ENCODE results near the gene CRB2.

The CRB2 gene

DNA sequence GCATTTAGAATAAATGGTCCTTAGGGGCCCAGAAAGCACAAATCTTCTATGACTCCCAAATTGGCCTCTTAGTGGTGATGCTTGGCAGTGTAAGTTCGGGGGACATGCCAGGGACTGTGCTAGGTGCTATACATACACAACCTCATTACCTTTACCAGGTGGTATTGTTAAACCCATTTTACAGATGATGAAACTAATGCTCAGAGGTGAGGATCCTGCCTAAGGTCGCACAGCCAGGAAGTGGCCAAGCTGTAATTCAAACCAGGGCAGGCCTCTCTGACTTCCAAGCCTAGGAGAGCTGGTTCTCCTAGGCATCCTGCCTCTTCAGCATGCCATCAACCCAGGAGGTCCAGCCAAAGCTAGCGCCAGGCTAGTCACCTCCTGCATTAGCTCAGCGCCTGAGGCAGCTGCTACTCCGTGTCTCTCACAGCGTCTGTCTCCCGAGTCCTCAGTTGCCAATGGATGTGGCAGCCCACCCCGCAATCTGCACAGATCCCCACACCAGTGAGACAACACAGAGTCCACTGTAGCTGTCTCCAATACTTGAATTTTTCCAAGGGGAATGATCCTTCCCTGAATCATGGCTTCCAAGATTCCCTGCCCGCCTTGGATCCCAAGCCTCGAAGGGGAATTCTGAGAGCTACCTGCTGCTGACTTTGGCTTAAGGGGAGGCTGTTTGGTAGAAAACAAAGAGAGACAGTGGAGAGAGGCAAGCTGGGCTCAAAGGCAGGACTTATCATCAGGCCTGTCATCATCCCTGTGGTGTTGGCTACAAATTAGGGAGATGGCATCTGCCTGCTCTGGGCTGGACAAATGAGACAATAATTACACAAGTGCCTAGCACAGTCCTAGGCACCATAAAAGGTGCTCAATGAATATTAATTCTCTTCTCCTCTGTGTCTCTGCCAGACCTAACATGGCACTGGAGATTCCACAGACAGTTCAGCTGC lies 52.6 kb downstream of the CRB2 start:
- DNase-seq: no peak

DNA sequence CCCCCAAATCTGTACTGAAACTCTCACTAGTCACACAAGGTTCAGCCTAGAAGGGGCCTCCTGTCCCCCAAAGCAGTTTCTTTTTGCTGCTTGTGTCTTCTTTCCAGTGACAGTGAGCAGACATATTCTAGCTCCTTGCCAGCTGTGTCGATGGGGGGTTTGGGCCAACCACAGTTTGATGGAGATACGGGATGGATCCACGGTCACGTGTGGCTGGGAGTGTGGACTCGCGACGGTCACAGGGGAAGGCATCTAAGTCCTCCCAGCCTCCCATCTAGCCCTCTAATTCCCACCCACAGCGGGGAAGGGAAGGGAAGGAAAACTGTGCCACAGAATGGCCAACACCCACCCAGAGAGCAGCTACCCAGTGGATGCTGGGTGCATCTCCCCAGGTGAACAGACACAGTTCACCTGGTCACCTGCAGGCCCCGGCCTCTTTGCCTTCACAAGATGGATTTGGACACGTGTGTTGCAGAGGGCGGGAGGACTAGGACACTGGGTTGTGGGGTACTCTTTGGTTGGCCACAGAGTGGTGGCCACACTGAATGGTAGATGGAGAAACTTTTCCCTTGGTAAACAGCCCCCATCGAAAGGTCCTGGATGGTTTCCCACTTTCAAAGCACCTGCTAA lies 54.4 kb downstream of the CRB2 start:
- DNase-seq: no peak

DNA sequence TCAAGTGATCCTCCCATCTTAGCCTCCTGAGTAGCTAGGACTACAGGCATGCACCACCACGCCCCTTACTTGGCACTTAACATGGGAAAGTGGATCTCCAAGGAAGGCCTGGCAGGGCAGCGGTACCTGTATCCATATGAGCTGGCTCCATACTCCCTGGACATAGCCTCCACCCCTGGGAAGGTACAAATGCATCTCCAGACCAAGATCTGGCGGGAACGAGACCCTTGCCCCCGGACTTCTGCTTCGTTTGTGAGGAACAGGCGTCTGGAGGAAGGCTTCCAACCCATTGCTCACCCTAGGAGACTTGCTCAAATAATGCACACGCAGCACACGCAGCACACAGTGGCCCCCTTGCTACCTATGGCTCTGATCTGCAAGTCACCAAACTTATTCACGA lies 55.2 kb downstream of the CRB2 start:
- DNase-seq: no peak

DNA sequence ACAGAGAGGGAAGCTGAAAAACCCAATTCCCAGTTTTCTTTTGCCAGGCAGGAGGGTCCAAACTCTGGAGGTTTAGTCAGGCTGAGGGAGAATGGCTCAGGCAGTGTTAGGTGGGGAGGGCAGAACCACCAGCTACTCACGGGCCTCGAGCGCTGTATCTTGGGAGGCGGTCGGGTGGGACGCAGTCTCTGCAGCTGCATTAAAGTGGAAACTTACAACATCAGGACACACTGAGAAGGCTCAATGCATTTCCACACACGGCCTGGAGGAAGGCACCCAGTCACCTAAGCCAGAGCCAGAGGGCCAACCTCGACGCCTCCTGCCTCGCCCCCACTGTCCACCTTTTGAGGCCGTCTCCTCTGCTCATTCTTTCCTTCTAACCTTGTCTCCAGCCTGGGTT lies 55.6 kb downstream of the CRB2 start:
- DNase-seq: no peak

DNA sequence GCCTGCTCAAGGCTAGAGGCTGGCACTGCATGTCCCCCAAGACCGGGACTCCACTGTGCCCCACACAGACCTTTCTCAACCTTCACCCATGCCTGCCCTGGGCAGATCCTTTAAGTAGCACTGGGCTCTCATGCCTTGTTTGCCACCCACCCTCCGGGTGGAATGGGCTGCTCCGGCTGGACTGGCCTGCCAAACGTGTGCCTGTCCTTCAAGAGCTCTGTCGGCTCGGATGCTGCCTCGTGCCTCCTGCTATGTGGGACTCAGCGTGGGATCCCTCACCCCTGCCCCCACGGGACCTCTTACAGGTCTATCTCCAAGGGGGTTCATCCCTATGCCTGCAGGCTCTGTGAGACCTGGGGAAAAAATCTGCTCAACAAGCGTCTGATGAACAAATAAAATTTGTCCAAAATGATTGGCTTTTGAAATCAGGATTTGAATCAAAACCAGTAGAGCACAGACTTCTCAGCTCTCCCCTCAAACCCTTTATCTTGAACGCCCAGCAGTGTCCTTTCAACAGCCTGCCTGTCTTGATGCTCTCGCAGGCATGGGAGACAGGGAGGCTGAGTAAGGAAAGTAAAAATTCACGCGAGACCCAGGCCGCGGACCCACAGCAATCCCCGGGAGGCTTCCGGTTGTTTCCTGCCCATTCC lies 56.3 kb downstream of the CRB2 start:
- no peak for DNase-seq

DNA sequence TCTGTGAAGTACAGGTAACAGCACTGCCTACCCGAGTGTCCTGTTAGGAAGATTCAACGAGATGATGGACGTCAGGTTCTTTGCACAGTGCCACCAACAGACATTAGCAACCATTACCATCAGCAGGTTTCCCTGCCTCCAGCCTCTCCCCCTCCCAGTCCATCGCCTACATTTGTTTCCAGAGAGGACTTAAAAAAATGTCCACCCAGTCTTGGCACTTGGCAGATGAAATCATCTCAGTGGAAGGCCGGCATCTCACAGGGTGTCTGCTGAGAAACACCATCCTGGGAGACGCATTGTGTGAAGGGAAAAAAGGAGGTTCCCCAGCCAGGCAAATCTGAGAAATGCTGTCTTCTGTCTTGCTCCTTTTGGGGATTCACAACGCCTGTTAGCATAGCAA lies 58.2 kb downstream of the CRB2 start:
- no peak for DNase-seq

DNA sequence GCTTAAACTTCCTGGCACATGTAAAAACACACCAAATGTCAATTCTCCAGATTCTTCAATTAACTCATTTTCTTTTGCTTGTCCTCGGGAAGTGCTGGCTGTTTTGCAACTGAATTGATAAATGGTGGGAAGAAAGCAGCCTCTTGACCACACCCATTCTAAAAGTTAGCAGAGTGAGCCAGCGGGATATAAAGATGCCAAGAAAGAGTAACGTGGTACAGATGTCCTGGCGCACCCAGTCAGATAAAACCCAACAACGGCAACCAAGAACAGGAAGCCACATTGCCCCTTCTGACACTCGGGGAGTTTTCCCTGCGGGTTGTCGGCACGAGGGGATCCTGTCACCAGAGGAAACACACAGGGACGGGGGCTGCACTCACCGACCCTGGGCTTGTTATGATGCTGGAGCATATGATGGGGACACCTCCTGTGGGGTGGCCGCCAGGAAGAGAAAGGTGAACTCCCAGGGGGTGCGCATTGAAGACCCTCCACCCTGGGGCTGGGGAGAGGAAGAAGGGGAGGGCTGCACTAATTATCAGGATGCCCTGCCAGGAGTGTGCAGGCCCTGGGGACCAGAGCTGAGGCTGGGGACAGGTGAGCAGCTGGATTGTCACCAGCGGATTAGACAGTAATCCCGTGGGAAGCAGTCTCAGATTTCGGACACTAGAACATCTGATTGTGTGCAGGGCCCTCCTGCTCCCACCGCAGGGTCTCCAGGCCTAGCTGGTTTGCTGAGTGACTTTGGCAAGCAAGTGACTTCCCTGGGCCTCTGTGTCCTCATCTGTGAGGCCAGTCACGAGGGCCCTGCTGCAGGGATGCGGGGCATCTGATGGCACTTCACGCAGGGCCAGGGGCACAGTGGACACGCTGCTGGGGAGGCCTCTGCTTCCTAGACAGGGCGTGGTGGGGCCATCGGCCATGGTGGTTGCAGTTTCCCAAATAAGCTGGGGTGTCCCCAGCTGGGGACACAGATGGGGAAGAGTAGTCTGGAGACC lies 59.2 kb downstream of the CRB2 start:
- no peak for DNase-seq

DNA sequence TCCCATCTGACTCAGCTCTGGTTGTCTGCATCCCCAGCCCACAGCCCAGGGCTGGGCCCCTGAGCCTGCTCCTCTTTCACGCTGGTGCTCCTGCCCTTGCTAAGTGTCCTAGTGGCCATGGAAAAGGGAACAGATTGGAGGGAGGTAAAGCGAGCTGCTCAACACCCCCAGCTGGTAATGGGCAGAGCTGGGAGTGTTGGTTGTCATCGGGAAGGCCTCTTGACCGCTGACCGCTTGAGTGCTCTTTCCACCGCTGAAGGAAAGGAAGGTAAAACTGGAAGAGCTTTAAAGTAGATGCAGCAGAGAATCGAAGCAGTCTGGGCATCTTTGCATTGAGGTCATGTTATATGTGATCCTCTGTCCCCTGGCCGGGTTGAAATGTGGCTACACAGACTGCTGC lies 60.2 kb downstream of the CRB2 start:
- no peak for DNase-seq

DNA sequence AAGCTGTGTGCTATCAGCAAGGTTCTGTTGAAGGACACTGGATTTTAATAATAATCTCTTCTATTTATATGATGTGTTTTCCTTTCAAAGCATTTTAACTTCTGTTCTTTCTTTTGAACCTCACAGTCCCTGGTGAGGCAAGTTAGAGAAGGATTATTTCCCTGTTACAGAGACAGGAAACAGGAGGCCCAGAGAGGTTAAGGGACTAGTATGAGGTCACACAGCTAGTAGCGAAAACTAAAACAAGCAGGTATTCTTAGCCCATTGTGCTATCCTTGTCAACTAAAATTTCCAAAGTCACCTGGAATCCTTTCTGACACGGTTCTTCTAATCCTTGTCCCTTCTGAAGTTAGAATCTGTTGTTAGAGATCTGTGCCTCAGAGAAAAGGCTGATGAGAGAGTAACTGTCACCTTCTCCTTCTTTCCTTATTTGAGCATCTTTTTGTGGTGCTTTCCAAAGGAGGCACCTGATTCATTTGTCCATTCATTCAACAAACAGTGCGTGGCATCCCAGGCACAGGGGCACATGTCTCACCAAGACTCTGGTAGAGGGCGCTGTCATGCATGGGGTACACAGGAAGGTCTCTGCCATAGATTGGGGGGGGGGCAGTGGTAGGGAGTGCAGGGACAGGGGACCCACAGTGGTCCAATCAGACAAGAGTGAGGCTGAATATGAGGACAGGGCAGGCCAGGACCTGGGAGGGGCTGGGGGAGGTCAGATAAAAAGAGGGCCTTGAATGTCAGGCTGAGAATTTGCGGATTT lies 61.5 kb downstream of the CRB2 start:
- no peak for DNase-seq

DNA sequence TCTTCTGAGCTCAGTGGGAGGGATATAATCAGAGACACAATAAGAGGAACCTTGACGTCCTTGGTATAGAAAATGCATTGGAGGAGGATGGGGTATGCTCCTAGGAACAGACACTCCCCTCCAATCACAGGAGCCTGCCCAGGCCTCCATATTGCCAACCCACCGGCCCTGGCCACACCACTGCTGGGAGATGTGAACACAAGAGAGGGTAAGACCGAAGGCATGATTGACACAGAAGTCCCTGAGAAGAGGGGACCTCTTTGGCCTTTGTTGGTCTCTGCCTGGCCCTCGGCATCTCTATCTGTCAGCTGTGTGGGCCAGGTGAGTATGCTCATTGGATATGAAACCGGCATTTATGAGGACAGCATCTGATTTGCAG lies 62.0 kb downstream of the CRB2 start:
- no peak for DNase-seq

DNA sequence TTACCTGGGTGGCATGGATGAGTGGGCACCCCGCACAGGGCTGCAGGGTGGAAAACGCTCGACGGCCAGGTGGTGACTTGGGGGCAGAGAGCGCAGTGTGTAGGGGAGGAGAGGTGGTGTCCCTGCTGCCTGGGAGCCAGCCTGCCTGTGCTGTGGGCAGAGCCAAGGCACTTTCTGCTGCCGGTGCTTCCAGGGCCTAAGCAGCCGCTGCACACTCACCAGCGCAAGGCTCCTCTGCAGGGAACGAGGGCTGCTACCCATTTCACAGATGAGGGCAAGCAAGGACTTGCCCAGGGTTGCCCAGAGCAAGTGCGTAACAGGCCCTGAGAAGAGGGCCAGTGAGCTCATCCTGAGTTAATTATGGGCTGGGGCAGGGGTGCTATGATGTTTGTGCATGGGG lies 62.5 kb downstream of the CRB2 start:
- no peak for DNase-seq

DNA sequence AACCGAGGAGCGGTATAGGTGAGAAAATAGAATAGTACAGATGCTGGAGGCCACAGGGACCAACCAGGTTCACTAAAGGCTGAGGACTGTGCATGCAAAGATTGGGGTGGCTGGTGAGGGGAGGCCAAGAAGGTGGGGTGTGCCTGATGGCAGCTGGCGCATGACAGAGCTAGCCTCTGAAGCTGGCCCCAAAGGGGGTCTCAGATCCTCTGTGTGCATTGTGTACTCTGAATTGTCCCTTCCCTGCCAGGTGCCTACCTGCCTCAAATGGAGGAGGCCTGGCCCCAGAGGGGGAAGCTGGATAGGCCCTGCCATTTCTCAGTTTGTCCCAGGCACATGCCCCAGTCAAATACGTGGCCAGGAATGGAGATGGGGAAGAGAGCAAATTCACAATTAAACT lies 63.1 kb downstream of the CRB2 start:
- DNase-seq: no peak

DNA sequence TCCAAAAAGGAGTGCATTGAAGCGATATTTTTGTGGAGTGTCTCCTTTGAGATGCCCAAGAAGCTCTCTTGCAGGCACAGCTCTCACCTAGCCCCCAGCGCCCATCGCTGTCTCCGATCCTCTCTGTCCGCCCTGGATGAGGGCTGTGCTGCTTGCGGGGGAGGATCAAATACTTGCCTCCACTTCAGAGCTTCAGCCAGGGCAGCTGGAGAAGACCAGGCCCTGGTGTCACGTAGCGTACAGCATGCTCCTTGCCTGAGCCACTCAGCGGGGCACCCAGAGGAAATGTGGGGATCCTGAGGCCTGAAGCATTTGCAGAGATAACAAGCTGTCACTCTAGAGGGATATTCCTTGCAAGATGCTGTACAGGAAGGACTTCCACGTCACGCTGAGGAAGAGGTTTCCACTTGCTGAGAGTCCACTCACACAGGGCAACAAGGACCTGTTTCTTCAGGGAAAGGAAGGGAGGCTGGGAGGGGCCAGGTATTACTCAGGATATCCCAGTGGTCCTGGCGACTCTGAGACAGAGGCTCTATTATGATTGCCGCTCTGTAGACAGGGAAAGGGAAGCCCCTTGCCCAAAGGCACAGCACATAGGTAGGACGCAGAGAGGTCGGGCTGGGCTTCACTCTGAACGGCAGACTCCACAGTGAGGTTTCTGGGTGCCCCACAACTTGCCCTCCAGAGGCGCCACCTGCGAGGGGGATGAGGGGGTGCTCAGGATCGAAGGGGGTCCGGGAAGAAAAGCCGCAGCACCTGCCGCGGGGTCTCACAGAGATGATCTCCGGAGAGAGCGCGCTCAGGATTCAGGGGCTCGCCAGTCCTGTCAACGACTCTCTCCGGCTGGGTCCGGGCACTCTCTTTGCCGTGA lies 64.0 kb downstream of the CRB2 start:
- DNase-seq: no peak

DNA sequence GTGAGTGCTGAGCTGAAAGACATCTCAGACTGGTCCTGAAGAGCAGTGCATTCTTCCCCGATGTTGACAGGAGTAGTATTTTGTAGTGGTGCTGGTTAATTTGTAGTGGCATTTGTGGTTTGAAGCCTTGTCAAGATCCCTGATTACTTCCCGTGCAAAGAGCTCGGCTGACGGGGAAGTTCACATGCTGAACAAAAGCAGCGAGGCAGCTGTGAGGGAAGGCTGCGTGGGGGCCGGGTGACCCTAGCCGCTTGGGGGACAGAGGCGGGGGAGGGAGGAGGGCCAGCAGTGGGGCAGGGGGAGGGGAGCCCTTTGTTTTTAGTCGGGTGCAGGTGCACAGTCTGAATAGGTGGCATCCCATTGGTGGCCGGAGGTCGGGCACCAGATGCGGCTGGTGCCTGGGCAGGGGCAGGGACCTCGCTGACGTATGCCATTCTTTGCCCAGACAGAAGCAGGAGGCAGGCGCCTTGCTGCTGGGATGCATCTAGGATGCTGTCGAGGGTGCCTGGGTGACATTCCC lies 64.7 kb downstream of the CRB2 start:
- no peak for DNase-seq

DNA sequence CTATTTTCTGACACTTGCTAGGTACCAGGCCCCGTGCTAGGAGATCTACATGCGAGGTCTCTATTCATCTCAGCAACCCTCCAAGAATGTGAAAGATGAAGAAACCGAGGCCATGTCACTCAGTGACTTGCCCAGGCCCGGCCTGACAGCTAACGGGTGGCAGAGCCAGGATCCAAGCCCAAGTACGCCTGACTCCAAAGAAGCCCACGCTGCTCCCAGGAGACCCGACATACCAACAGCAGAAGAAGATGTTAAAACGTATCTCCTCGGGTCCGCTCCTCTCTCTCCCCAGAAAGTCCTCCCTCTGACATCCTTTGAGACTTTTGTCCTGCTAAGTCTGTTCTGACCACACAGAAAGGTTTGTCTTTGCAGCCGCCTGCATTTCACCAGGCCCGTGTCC lies 65.2 kb downstream of the CRB2 start:
- DNase-seq: no peak

DNA sequence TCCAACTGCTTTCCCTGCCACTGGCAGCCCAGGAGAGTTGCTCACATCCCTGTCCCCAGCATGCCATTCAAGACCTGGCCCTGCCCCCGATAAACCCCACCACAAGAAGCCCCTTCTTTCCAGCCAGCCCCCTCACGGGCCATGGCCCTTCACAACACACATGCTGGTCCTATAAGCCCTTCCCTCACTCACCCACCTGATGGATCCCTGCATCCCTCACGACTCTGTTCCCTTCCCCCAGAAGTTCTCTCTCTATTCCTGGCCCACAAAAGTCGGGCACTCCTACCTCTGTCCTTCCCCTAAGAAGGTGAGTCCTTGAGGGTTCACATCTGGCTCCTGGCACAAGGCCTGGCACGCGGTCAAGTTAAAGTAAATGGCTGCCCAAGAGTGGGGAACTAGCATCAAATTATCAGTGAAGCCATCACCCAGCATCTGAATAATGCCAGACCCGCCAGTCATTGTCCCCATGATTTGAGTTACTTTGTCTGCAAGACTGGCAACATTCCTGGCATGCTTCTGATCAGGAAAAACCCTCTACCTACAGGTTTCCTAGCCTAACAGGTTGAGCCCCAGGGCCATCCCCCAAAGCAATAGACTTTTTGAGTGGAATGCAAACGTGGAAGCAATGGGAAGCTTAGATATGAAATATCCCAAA lies 65.9 kb downstream of the CRB2 start:
- DNase-seq: no peak

DNA sequence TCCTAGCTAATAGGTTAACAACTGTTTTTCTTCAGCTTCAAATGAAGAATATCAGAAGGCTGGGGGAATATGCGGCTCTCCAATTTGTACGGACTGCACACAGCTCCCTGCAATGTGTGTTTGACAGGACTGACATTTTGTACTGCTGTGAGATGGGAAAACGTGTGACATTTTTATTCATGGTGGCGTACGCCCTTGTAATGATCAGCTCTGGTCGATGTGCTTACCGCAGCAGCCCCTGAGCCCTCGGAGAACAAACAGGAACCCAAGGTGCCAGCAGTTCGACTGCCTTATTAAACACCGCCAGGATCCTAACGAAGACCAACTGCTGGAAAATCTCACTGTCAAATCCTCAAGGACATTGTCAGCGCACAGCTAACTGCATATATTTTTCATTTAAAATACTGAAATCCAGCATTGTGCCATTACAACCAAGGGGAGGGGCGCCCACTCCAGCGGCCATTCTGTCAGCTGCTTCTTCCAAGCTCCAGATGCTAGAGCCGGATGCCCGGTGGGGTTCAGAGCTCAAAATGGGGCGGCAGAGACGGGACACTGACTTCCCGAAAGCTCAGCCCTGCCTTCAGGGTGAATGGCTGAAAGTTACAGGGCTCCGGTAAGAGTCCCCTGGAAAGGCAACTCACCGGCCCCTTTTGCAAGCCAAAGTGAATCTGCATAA lies 66.8 kb downstream of the CRB2 start:
- no peak for DNase-seq

DNA sequence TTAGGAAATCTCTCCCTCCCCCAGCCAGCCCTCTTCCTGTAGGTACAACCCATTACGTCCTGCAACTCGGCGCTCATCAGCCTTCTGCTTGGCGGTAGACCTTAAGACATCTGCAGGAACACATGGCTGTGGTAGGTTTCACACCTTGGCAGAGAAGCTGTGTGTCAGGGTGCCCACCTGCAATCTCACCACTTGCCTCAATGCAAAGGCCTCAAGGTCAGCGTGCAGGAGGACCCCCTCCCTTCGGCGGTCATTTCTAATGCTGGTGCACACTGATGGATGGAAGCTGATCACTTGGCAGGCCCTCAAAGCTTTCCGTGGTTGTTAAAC lies 67.3 kb downstream of the CRB2 start:
- no peak for DNase-seq

DNA sequence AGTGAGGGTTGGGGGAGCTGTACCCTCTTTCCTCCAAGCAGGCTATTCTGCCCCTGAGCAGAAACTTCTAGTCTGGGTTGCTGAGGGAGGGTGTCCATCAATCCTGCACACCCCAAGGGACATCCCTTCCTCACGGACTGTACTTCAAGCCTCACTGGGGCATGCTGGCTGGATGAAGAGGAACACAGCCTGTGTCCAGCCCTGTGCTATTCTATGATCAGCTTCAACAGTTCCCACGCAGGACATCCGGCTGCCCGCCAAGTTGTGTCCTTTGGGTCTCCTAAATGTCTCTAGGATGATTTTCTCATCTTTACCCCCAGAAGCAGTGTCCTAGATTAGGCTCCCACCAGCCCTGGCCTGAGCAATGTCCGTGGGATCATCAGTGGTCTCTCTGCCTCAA lies 68.1 kb downstream of the CRB2 start:
- DNase-seq: no peak
